Activated CD8-positive, alpha-beta memory T cell treated with anti-CD3 and anti-CD28 coated beads, Interleukin-2, amount 50 U/mL, for 1 hour (primary cell): ENCODE data around the gene GABRR2.

Experiments
- DNase-seq: peaks from one replicate; pipeline ENCODE4 v3.0.0-alpha.2; 2020; ENCODE audit errors: extremely low read depth

GABRR2 gene

GRCh38 chr6:89212472-89212871 is 102.6 kb downstream of the GABRR2 start:
- DNase-seq: no peak

GRCh38 chr6:89209457-89209856 is 105.6 kb downstream of the GABRR2 start:
- DNase-seq: no peak

- no peak for DNase-seq
Observed at GRCh38 chr6:89208551-89208950, 106.5 kb downstream of the GABRR2 start.
